GM12892 (cell line): ENCODE data around the gene DCUN1D2.

ENCODE experiments used
- POLR2A ChIP-seq: IDR thresholded peaks from 2 replicates; pipeline ENCODE4 v1.6.1; 2011; ENCODE audit warnings: low read depth, low read length, control low read depth
- POLR2AphosphoS5 ChIP-seq: IDR thresholded peaks from 2 replicates; pipeline ENCODE4 v1.6.1; 2011; ENCODE audit warnings: low read depth, low read length, control low read depth
- TAF1 ChIP-seq: IDR thresholded peaks from 2 replicates; pipeline ENCODE4 v1.6.1; 2011; ENCODE audit warnings: low read depth, mild to moderate bottlenecking, control low read depth, low read length, borderline replicate concordance

DNA sequence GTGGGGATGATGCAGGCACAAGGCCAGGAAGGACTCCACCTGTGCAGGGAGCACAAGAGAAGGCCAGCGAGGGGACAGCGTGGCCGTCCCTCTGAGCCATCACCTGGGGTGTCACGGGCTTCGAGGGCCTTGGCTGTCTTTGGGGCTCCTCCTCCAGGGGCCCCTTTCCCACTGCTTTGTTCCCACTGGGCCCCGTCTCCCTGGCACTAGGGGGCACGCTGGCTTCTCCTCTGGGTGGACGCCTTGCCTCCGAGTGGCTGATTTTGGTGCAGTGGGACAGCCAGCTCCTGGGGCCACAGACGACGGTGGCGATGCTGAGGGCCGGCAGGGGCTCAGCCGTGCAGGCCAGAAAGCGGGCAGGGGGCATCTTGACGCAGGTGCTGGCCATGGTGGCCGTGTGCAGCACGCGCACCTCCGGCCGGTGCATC is 83.4 kb downstream of the DCUN1D2 start:
- TF ChIP-seq POLR2A = no peak
- no peak for TF ChIP-seq TAF1
- no peak for TF ChIP-seq POLR2AphosphoS5
